ACHN (cell line): ENCODE data around the gene SATB2.
A peak's percentile ranks its signal among the peaks of the same experiment; 100 is the strongest.

Experiments
- DNase-seq: peaks from one replicate; pipeline ENCODE4 v3.0.0-alpha.2; 2015
- in situ Hi-C: cut with HindIII; loops from 2 replicates; pipeline ENCODE4 v1.10.0; 2017; ENCODE audit warnings: low sequenced_read_pairs, low pct_ligation_motif_present, low pct_unique_long_range_greater_than_20kb

The SATB2 gene

GRCh38 chr2:199430214-199430613 is 27.5 kb downstream of the SATB2 start:
- no peak for DNase-seq
- in situ Hi-C loops, result no loop called here

- in situ Hi-C loops, result no loop called here
- DNase-seq, result no peak
Observed at GRCh38 chr2:199428291-199428690, 29.4 kb downstream of the SATB2 start.

- DNase-seq, result no peak
- in situ Hi-C loops, result no loop called here
Observed at GRCh38 chr2:199424160-199424559, 33.6 kb downstream of the SATB2 start.

- no peak for DNase-seq
- in situ Hi-C loops, result no loop called here
Observed at GRCh38 chr2:199419428-199419827, 38.3 kb downstream of the SATB2 start.

GRCh38 chr2:199414465-199414864 is 43.3 kb downstream of the SATB2 start:
- DNase-seq, result no peak
- in situ Hi-C loops, result no loop called here

GRCh38 chr2:199414001-199414400 is 43.7 kb downstream of the SATB2 start:
- in situ Hi-C loops, result no loop called here
- DNase-seq, result no peak

- in situ Hi-C loops, result no loop called here
- DNase-seq, result no peak
Observed at GRCh38 chr2:199409759-199410529, 47.8 kb downstream of the SATB2 start.

- DNase-seq, result no peak
- in situ Hi-C loops, result no loop called here
Observed at GRCh38 chr2:199407421-199407820, 50.3 kb downstream of the SATB2 start.

GRCh38 chr2:199405241-199405640 is 52.5 kb downstream of the SATB2 start:
- DNase-seq, result peak; percentile 66

GRCh38 chr2:199404841-199405240 is 52.9 kb downstream of the SATB2 start:
- DNase-seq, result no peak
- in situ Hi-C loops, result no loop called here

More at GRCh38 chr2:199405241-199405640, 52.5 kb downstream of the SATB2 start:
- in situ Hi-C loops, result no loop called here

GRCh38 chr2:199395311-199395710 is 62.4 kb downstream of the SATB2 start:
- in situ Hi-C loops, result no loop called here
- DNase-seq, result no peak

GRCh38 chr2:199392363-199392762 is 65.4 kb downstream of the SATB2 start:
- DNase-seq, result no peak
- in situ Hi-C loops, result no loop called here

- in situ Hi-C loops, result no loop called here
- no peak for DNase-seq
Observed at GRCh38 chr2:199388728-199389268, 68.9 kb downstream of the SATB2 start.

GRCh38 chr2:199384043-199384442 is 73.7 kb downstream of the SATB2 start:
- in situ Hi-C loops, result no loop called here
- DNase-seq, result no peak

- in situ Hi-C loops, result no loop called here
- DNase-seq, result no peak
Observed at GRCh38 chr2:199383021-199383420, 74.7 kb downstream of the SATB2 start.

GRCh38 chr2:199382091-199382490 is 75.6 kb downstream of the SATB2 start:
- in situ Hi-C loops, result no loop called here
- no peak for DNase-seq

- DNase-seq, result no peak
- in situ Hi-C loops, result no loop called here
Observed at GRCh38 chr2:199381531-199381930, 76.2 kb downstream of the SATB2 start.

- in situ Hi-C loops, result no loop called here
Observed at GRCh38 chr2:199378948-199379650, 78.6 kb downstream of the SATB2 start.

GRCh38 chr2:199370150-199370780 is 87.5 kb downstream of the SATB2 start:
- in situ Hi-C loops, result no loop called here
- DNase-seq, result no peak

More at GRCh38 chr2:199378948-199379650, 78.6 kb downstream of the SATB2 start:
- DNase-seq, result no peak
